ENCODE results near the gene SLC39A5.

Gene SLC39A5

GRCh38 chr12:56229916-56230431 is at the start of gene SLC39A5:
Gene SLC39A5 (plus strand): TSS chr12:56230051. CDS start chr12:56231275, 1,224 bp downstream.
- TF ChIP-seq, protein P1, sequence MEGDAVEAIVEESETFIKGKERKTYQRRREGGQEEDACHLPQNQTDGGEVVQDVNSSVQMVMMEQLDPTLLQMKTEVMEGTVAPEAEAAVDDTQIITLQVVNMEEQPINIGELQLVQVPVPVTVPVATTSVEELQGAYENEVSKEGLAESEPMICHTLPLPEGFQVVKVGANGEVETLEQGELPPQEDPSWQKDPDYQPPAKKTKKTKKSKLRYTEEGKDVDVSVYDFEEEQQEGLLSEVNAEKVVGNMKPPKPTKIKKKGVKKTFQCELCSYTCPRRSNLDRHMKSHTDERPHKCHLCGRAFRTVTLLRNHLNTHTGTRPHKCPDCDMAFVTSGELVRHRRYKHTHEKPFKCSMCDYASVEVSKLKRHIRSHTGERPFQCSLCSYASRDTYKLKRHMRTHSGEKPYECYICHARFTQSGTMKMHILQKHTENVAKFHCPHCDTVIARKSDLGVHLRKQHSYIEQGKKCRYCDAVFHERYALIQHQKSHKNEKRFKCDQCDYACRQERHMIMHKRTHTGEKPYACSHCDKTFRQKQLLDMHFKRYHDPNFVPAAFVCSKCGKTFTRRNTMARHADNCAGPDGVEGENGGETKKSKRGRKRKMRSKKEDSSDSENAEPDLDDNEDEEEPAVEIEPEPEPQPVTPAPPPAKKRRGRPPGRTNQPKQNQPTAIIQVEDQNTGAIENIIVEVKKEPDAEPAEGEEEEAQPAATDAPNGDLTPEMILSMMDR (IDR thresholded peaks at IDR 0.05): no peak

GRCh38 chr12:56186957-56187356 is 42.9 kb upstream of the SLC39A5 start:
- TF ChIP-seq, protein P1 (IDR thresholded peaks at IDR 0.05): no peak

GRCh38 chr12:56188131-56188777 is 41.6 kb upstream of the SLC39A5 start:
- TF ChIP-seq, protein P1 (IDR thresholded peaks at IDR 0.05): no peak

DNA sequence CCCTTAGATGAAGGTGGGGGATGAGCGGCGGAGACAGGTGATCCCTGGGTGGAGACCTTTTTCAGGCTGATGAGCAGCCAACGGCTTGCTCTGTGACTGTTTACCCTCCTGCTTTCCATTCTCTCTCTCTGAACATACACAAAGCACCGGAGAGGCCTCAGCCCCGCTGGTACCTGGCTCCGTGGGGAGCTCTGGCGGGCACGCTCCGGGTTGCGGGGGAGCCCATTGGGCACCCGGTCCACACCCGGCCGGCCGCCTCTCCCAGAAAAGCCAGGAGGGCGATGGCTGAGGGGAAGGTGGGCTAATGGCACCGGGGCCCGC is 41.1 kb upstream of the SLC39A5 start:
- TF ChIP-seq, protein P1 (IDR thresholded peaks at IDR 0.05): no peak

DNA sequence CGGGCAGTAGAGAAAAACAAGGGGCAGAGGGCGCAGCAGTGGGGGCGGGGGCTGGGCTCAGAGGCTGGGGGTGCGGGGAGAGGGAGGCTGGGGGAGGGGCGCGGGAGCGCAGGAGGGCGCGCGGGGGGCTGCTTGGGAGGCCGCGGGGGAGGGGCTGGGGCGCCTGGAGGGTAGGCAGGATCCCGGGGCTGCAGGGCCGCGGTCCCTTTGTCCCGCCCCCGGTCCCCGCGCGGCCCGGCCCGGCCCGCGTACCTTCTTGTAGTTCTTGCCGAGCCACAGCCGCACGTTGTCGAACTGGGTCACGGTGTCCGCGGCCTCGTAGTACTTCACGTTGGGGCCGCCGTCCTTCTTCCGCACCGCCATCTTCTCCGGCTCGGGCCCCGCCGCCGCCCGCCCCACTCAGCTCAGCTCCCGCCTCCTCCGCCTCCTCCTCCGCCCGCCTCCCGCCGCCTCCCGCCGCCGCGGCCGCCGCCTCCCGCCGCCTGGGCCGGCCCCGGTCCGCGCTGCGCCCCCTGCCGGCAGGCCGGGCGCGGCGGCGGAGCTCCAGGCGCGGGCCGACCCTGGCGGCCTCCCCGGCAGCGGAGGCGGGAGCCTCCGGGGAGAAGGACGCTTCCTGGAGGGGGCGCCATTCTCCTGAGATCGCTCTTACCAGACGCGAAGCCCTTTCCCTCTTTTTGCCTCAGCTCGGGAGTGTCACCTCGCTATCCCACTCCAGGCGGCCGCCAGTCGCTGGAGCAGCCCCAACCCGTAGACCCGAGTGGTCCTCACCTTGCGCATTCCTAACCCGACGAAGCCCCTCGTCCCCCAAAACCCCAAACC is 40.5 kb upstream of the SLC39A5 start, which contains the start of gene SMARCC2:
SMARCC2 (minus strand) TSS at position 385 of the 819 bp plus-strand sequence; CDS start at position 363, 22 bp downstream.
- TF ChIP-seq, protein P1 (IDR thresholded peaks at IDR 0.05): peak; percentile 99

DNA sequence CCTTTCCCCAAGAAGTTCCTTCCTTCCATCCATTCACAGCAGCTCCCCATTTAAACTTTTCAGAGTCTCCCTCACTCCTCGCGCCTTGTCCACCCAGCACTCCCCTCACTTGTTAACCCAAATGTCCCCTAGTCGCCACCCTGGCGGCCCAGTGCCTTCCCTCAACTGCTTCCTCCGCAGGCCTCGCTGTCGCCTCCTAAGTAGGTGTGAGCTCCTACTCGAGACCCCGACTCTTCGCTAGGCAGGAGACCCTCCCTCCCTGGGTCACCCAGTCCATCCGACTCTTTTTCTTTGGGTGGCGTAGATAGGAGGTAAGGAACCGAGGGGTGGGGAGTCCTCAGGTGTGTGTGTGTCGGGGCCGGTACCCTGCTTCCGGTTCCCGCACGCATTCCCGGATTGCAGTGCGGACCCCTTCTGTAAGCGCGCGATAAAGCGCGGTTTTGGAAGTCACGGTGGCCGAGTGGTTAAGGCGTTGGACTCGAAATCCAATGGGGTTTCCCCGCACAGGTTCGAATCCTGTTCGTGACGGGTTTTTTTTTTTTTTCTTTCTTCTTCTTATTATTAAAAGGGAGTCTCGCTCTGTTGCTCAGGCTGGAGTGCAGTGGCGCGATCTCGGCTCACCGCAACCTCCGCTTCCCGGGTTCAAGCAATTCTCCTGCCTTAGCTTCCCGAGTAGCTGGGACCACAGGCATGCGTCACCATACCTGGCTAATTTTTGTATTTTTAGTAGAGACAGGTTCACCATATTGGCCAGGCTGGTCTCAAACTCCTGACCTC is 39.7 kb upstream of the SLC39A5 start:
- TF ChIP-seq, protein P1 (IDR thresholded peaks at IDR 0.05): no peak

GRCh38 chr12:56190695-56191155 is 39.1 kb upstream of the SLC39A5 start:
- TF ChIP-seq, protein P1 (IDR thresholded peaks at IDR 0.05): no peak
